ELR (cell line): ENCODE data around the gene CFAP126.
A peak's percentile ranks its signal among the peaks of the same experiment; 100 is the strongest.
"Not testable (repeated sequence)": the region's sequence is repeated elsewhere in the genome, so short reads cannot be mapped to it uniquely, and the experiment has no call there.

ENCODE experiments used
- DNase-seq: peaks from one replicate; pipeline ENCODE4 v3.0.0-alpha.2; 2015; ENCODE audit warnings: low read depth

The CFAP126 gene

GRCh38 chr1:161367684-161368400, at the start of gene CFAP126:
TSS of gene CFAP126 (minus strand) at chr1:161367876. CDS start at chr1:161367868, 8 bp downstream.
- DNase-seq = peak; percentile 81

- DNase-seq = not testable (repeated sequence)
Measured at GRCh38 chr1:161413050-161413449, 45.4 kb upstream of the CFAP126 start.

- not testable (repeated sequence) for DNase-seq
Measured at GRCh38 chr1:161410636-161410970, 42.9 kb upstream of the CFAP126 start.

- not testable (repeated sequence) for DNase-seq
Measured at GRCh38 chr1:161409848-161410635, 42.4 kb upstream of the CFAP126 start.

GRCh38 chr1:161408429-161409052, 40.9 kb upstream of the CFAP126 start:
- DNase-seq = no peak

GRCh38 chr1:161407451-161407985, 39.8 kb upstream of the CFAP126 start:
- DNase-seq = no peak

- not testable (repeated sequence) for DNase-seq
Measured at GRCh38 chr1:161406551-161406950, 38.9 kb upstream of the CFAP126 start.

GRCh38 chr1:161404051-161404597, 36.4 kb upstream of the CFAP126 start:
- DNase-seq = no peak

- DNase-seq = no peak
Measured at GRCh38 chr1:161402446-161402845, 34.8 kb upstream of the CFAP126 start.

- DNase-seq = peak; percentile 97
Measured at GRCh38 chr1:161399257-161399998, 31.8 kb upstream of the CFAP126 start.

- no peak for DNase-seq
Measured at GRCh38 chr1:161398900-161399256, 31.2 kb upstream of the CFAP126 start.

- not testable (repeated sequence) for DNase-seq
Measured at GRCh38 chr1:161397038-161397437, 29.4 kb upstream of the CFAP126 start.

GRCh38 chr1:161393151-161393550, 25.5 kb upstream of the CFAP126 start:
- DNase-seq = no peak

GRCh38 chr1:161391611-161392010, 23.9 kb upstream of the CFAP126 start:
- no peak for DNase-seq

- DNase-seq = not testable (repeated sequence)
Measured at GRCh38 chr1:161391136-161391535, 23.5 kb upstream of the CFAP126 start.

- DNase-seq = peak; percentile 51
Measured at GRCh38 chr1:161390559-161390858, 22.8 kb upstream of the CFAP126 start.

- peak; percentile 98 for DNase-seq
Measured at GRCh38 chr1:161389691-161390558, 22.2 kb upstream of the CFAP126 start.

GRCh38 chr1:161389158-161389557, 21.5 kb upstream of the CFAP126 start:
- not testable (repeated sequence) for DNase-seq

- no peak for DNase-seq
Measured at GRCh38 chr1:161388639-161389038, 21.0 kb upstream of the CFAP126 start.

GRCh38 chr1:161382214-161383019, 14.7 kb upstream of the CFAP126 start:
- DNase-seq = peak; percentile 83
